Heart left ventricle (tissue), 13 donors: Measurements from ENCODE around the gene MAP3K4.

Experiments used
- POLR2A ChIP-seq, 2 donors: fragments of 450-650 bp; IDR thresholded peaks; one replicate each; pipeline ENCODE4 v1.6.1; 2017; ENCODE audit warnings: antibody characterized with exemption in 2 of 2, mild to moderate bottlenecking in 2 of 2, moderate library complexity in 2 of 2
- TF ChIP-seq, protein P1 (sequence below), 12 donors: fragments of 200-600 bp; sonication (generic) in 4 of 12; IDR thresholded peaks; one replicate each; pipeline versions ENCODE4 v1.5.0 to v1.8.0; 2018 to 2022; ENCODE audit warnings: antibody characterized with exemption in 12 of 12, mild to moderate bottlenecking in 5 of 12
- donor health status: ischemic (EF 13 %, LVEDD 7.1; RV severe dilation, severe dysfunction).
- donor health status: DM: no; HTN: yes; CAD: no.
- donor health status: DM: no; HTN: no; CAD: no.
- donor health status: ischemic (EF 25% LVEDD 6.9; RV normal size, moderate dysfunction).
- donor health status: ischemic (EF 25% LVEDD 5.7; RV mildly dilated, moderate dysfunction).
- donor health status: ischemic (EF 35%, LVEDD 5.7; RV mildly dilated, moderate dysfunction).
- donor health status: nonischemic (EF 11% LVEDD 7.7; RV severe dilation, severe dysfunction).
- donor health status: DM: yes; HTN: yes; CAD: no.
- donor health status: PGD.
- donor health status: ischemic (EF 29% LVEDD 5.4; RV normal size, mild dysfunction).
- donor health status: nonischemic (EF 23%, LVEDD 6.1; RV moderate dilation, normal function).

- TF ChIP-seq, protein P1, sequence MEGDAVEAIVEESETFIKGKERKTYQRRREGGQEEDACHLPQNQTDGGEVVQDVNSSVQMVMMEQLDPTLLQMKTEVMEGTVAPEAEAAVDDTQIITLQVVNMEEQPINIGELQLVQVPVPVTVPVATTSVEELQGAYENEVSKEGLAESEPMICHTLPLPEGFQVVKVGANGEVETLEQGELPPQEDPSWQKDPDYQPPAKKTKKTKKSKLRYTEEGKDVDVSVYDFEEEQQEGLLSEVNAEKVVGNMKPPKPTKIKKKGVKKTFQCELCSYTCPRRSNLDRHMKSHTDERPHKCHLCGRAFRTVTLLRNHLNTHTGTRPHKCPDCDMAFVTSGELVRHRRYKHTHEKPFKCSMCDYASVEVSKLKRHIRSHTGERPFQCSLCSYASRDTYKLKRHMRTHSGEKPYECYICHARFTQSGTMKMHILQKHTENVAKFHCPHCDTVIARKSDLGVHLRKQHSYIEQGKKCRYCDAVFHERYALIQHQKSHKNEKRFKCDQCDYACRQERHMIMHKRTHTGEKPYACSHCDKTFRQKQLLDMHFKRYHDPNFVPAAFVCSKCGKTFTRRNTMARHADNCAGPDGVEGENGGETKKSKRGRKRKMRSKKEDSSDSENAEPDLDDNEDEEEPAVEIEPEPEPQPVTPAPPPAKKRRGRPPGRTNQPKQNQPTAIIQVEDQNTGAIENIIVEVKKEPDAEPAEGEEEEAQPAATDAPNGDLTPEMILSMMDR (IDR thresholded peaks at IDR 0.05), result no peak
- TF ChIP-seq POLR2A (IDR thresholded peaks at IDR 0.05), result no peak
These were observed 20.4 kb upstream of the MAP3K4 start for GRCh38 chr6:160971171-160971570.
